ENCODE data around the gene PKP1. TPM values are rescaled to one million over a fixed set of nuclear protein-coding genes. Genes with fewer than 3 reads are reported as not detected.

The PKP1 gene
- total RNA-seq, 1 donor: under 0.01 TPM

GRCh38 chr1:201266276-201266675, 17.0 kb upstream of the PKP1 start:
- TF ChIP-seq CTCF (IDR thresholded peaks at IDR 0.05; ENCODE audit: insufficient read depth, low read length): no peak
- H3K4me3 ChIP-seq (ENCODE audit: low read depth, low read length): no peak overlapping the region
- no peak for DNase-seq (ENCODE audit: low read depth)

- no peak for TF ChIP-seq CTCF (IDR thresholded peaks at IDR 0.05; ENCODE audit: insufficient read depth, low read length)
- DNase-seq (ENCODE audit: low read depth): peak; percentile 94
- no peak overlapping the region for H3K4me3 ChIP-seq (ENCODE audit: low read depth, low read length)
These were observed 16.5 kb upstream of the PKP1 start for GRCh38 chr1:201266774-201267173.

- DNase-seq (ENCODE audit: low read depth): peak; percentile 45
- no peak overlapping the region for H3K4me3 ChIP-seq (ENCODE audit: low read depth, low read length)
- TF ChIP-seq CTCF (IDR thresholded peaks at IDR 0.05; ENCODE audit: insufficient read depth, low read length): no peak
These were observed 15.7 kb upstream of the PKP1 start for GRCh38 chr1:201267481-201268229.

- peak; percentile 86 for DNase-seq (ENCODE audit: low read depth)
- TF ChIP-seq CTCF (IDR thresholded peaks at IDR 0.05; ENCODE audit: insufficient read depth, low read length): no peak
- no peak overlapping the region for H3K4me3 ChIP-seq (ENCODE audit: low read depth, low read length)
These were observed 14.6 kb upstream of the PKP1 start for GRCh38 chr1:201268604-201269151.

GRCh38 chr1:201269281-201269680, 14.0 kb upstream of the PKP1 start:
- no peak for TF ChIP-seq CTCF (IDR thresholded peaks at IDR 0.05; ENCODE audit: insufficient read depth, low read length)
- DNase-seq (ENCODE audit: low read depth): no peak

GRCh38 chr1:201269900-201270410, 13.4 kb upstream of the PKP1 start:
- no peak overlapping the region for H3K4me3 ChIP-seq (ENCODE audit: low read depth, low read length)
- TF ChIP-seq CTCF (IDR thresholded peaks at IDR 0.05; ENCODE audit: insufficient read depth, low read length): no peak
- no peak for DNase-seq (ENCODE audit: low read depth)

More at GRCh38 chr1:201269281-201269680, 14.0 kb upstream of the PKP1 start:
- H3K4me3 ChIP-seq (ENCODE audit: low read depth, low read length): no peak overlapping the region
